VCaP (cell line): Measurements from ENCODE around the gene SYNDIG1.

ENCODE experiments used
- H3K27ac ChIP-seq: fragments of 450-650 bp; 2 replicates; pipeline ENCODE4 v1.5.1; 2017
- TF ChIP-seq, protein P1 (sequence below): fragments of 450-650 bp; conservative IDR thresholded peaks from 2 replicates; pipeline ENCODE4 v1.5.1; 2017; ENCODE audit warnings: mild to moderate bottlenecking, moderate library complexity

SYNDIG1 gene

DNA sequence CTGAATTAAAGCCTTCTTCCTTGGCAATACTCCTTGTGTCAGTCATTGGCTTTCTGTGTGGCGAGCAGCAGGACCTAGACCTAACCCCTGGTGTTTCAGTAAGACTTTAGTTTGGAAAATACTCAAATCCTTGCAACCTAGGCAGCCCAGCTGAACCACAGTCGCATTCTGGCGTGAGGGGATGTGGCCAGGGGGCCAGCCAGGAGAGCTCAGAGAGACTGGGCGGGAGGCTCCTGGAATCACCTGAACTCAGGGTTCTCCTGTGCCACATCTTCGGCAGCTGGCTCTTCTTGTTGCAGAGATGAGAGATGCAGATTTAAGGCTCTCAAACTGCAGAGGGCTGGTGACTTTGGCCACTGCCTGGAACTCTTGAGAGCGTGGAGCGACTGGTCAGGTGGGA is 102.7 kb downstream of the SYNDIG1 start:
- TF ChIP-seq, protein P1, sequence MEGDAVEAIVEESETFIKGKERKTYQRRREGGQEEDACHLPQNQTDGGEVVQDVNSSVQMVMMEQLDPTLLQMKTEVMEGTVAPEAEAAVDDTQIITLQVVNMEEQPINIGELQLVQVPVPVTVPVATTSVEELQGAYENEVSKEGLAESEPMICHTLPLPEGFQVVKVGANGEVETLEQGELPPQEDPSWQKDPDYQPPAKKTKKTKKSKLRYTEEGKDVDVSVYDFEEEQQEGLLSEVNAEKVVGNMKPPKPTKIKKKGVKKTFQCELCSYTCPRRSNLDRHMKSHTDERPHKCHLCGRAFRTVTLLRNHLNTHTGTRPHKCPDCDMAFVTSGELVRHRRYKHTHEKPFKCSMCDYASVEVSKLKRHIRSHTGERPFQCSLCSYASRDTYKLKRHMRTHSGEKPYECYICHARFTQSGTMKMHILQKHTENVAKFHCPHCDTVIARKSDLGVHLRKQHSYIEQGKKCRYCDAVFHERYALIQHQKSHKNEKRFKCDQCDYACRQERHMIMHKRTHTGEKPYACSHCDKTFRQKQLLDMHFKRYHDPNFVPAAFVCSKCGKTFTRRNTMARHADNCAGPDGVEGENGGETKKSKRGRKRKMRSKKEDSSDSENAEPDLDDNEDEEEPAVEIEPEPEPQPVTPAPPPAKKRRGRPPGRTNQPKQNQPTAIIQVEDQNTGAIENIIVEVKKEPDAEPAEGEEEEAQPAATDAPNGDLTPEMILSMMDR = no peak
- no peak overlapping the region for H3K27ac ChIP-seq

DNA sequence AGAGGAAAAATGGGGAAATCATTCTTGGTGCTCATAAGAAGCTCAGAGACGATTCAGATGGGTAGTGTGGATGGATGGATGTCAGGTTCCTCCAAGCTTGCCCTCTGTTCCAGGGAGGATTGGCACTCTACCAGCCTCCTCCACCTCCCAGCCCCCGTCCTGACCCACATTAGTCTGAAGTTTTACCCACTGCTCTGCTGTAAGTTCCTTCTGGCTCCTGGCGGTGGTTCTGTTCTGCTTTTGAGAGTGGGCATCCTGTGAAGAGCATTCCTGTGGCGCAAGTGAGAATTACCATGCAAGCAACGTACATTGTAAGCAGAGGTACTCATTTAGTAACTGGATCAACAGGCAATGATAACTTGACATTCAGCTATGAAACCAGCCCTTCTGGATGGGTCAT is 103.4 kb downstream of the SYNDIG1 start:
- TF ChIP-seq, protein P1 = no peak
- no peak overlapping the region for H3K27ac ChIP-seq

DNA sequence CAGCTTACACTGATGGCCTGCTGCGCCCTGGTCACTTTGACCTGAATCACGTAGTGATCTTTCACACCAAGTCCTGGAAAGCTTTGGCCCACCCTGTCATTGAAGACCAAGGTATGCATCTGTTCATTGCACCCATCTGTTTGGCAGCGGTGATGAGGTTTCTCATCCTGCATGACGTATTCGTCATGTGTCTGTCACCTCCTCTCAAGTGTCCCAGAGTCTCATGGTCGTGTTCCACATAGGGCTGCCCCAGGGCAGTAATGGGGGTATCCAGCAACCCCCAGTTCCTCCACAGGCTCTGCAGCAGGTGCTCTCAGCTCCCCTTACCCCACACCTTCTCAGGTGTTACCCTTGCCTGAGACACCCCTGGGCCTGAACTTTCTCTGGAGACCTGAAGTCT is 104.1 kb downstream of the SYNDIG1 start:
- H3K27ac ChIP-seq = no peak overlapping the region
- TF ChIP-seq, protein P1 = no peak

DNA sequence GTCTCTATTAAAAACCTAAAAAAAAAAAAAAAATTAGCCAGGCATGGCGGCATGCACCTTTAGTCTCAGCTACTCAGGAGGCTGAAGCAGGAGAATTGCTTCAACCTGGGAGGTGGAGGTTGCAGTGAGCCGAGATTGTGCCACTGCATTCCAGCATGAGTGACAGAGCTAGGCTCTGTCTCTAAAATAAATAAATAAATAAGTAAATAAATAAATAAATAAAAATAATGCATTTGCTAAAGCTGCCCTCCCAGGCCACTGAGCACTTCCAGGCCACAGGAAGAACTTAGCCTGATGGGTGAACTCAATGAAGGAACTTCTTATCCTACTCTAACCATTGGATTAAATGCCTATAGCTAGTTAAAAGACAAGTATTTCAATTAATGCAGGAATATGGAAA is 104.9 kb downstream of the SYNDIG1 start:
- H3K27ac ChIP-seq = no peak overlapping the region
- TF ChIP-seq, protein P1 = no peak

DNA sequence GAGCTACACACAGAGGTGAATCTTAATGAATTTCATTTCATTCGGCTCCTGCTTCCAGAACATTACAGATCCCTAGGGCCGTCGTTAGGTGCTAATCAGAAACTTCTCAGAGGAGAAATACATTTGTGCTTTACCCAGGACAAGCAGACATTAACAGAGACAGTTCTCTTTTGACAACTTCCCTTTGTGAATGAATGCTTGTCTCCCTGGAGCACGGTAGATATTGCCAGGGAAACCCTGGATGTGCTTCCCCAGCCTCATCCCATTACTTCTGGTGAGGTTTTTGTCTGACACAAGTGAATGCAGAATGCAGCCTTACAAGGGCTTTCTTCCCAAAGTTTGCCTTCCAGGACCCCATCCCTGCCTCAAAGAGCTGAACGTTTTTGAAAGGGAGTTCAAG is 105.4 kb downstream of the SYNDIG1 start:
- TF ChIP-seq, protein P1 = no peak
- H3K27ac ChIP-seq = no peak overlapping the region

DNA sequence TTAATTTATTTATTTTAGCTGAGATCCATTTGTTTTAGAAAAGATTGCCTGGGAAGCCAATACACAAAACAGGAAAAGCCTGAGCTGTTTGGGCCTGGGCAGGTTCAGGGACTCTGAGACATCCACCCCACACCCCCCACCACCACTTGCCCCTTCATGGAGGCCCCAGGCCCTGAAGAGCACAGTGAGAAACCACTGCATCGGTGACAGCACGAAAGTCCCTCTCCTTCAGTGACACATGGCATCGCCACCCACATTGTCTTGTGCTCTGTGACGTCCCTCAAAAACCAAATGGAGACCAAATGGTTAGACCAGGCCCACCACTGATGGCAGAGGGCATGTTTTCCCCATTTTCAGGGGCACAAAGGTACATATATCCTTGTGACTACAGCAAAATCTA is 106.4 kb downstream of the SYNDIG1 start:
- TF ChIP-seq, protein P1 = no peak
- no peak overlapping the region for H3K27ac ChIP-seq

DNA sequence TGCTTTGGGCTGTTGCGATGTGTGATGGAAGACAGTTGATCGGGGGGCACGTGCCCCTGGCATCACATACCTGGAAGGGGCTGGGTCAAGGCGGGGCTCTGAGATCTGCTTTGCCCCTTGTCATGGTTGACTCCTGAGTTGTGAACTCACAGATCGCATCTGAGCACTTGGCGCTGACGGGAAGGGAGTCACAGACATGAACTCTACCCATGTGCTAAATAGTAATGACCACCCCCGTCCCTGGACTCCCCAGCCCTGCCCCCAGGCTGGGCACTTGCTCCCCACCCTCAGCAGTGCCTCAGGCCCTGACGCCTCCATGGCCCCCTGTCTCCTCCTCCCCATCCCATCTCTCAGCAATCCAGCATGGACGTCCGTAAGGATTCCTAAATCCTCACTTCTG is 107.0 kb downstream of the SYNDIG1 start:
- TF ChIP-seq, protein P1 = no peak
- no peak overlapping the region for H3K27ac ChIP-seq
